Ishikawa (cell line): ENCODE measurements around the gene CNKSR2.

Source experiments
- CEBPB ChIP-seq: IDR thresholded peaks from 2 replicates; pipeline ENCODE4 v1.6.1; 2012
- CREB1 ChIP-seq: IDR thresholded peaks from 2 replicates; pipeline ENCODE4 v1.6.1; 2012; ENCODE audit warnings: low read depth
- EGR1 ChIP-seq: IDR thresholded peaks from 2 replicates; pipeline ENCODE4 v1.6.1; 2012
- EP300 ChIP-seq: IDR thresholded peaks from 2 replicates; pipeline ENCODE4 v1.6.1; 2012; ENCODE audit warnings: borderline replicate concordance
- FOXM1 ChIP-seq: IDR thresholded peaks from 2 replicates; pipeline ENCODE4 v1.6.1; 2012; ENCODE audit warnings: low read depth, borderline replicate concordance
- MAX ChIP-seq: IDR thresholded peaks from 2 replicates; pipeline ENCODE4 v1.6.1; 2012
- NFIC ChIP-seq: IDR thresholded peaks from 2 replicates; pipeline ENCODE4 v1.6.1; 2012
- RAD21 ChIP-seq: IDR thresholded peaks from 2 replicates; pipeline ENCODE4 v1.6.1; 2012; ENCODE audit warnings: low read depth
- REST ChIP-seq: IDR thresholded peaks from 2 replicates; pipeline ENCODE4 v1.6.1; 2012; ENCODE audit warnings: low read depth, mild to moderate bottlenecking
- TAF1 ChIP-seq: IDR thresholded peaks from 2 replicates; pipeline ENCODE4 v1.6.1; 2012; ENCODE audit warnings: low read depth, mild to moderate bottlenecking
- TCF12 ChIP-seq: IDR thresholded peaks from 2 replicates; pipeline ENCODE4 v1.6.1; 2012; ENCODE audit warnings: low read depth
- USF1 ChIP-seq: IDR thresholded peaks from 2 replicates; pipeline ENCODE4 v1.6.1; 2012
- YY1 ChIP-seq: IDR thresholded peaks from 2 replicates; pipeline ENCODE4 v1.6.1; 2012; ENCODE audit warnings: low read depth
- ZBTB7A ChIP-seq: IDR thresholded peaks from 2 replicates; pipeline ENCODE4 v1.6.1; 2012; ENCODE audit warnings: low read depth

CNKSR2 gene

GRCh38 chrX:21374163-21374993 lies at the start of gene CNKSR2:
Gene CNKSR2 (plus strand): TSS chrX:21374418. CDS start chrX:21374898, 480 bp downstream.
- TF ChIP-seq TCF12 (no peak), TAF1 (no peak), NFIC (no peak), MAX (peak; percentile 80), RAD21 (no peak), REST (no peak)

- TF ChIP-seq REST (no peak), EGR1 (no peak), ZBTB7A (no peak), EP300 (no peak), FOXM1 (no peak), MAX (no peak), TAF1 (no peak), RAD21 (no peak), USF1 (no peak)
These were observed 19.5 kb upstream of the CNKSR2 start for GRCh38 chrX:21354725-21355124.

- TF ChIP-seq REST (no peak), TCF12 (no peak), NFIC (no peak), MAX (no peak), EP300 (no peak), YY1 (no peak), CEBPB (no peak), CREB1 (no peak)
These were observed 18.4 kb upstream of the CNKSR2 start for GRCh38 chrX:21355831-21356230.

GRCh38 chrX:21369613-21370012 lies 4.6 kb upstream of the CNKSR2 start:
- no peak for TF ChIP-seq CEBPB
- no peak for TF ChIP-seq EP300
- TF ChIP-seq MAX, result no peak
- no peak for TF ChIP-seq TCF12
- TF ChIP-seq USF1, result no peak
- TF ChIP-seq FOXM1, result no peak
- no peak for TF ChIP-seq EGR1
- no peak for TF ChIP-seq NFIC
- no peak for TF ChIP-seq TAF1
- no peak for TF ChIP-seq CREB1
